Right ventricle myocardium superior (tissue), 1 donor: Measurements from ENCODE around the gene CKLF. TPM values are rescaled to one million over a fixed set of nuclear protein-coding genes. Genes with fewer than 3 reads are reported as not detected.

Experiments
- ATAC-seq: fragments of 200-7000 bp; cut with Tn5 transposase; one replicate; pipeline ENCODE4 v1.9.1; 2020; ENCODE audit warnings: mild to moderate bottlenecking; ENCODE audit not compliant: poor library complexity
- DNase-seq: peaks from one replicate; pipeline ENCODE4 v3.0.0-alpha.2; 2020
- intact Hi-C: fragments of 100-400 bp; cut with DNase I; formaldehyde crosslinking; loops from one replicate; pipeline ENCODE4 v1.11.2; 2022
- total RNA-seq: library from RNA; stranded (reverse); fragmentation: NEBNext Ultra II Directional; extraction: Animal tissue kit (Norgen Biotek cat#: 25700); gene quantifications from one replicate; pipeline ENCODE4 v1.2.1, GENCODE V29; 2021
- donor health status: DM: no; HTN: yes; CAD: no; lungs with severe emphysema.

CKLF gene
- total RNA-seq, 1 donor from 2014 or later = 10.4 TPM

DNA sequence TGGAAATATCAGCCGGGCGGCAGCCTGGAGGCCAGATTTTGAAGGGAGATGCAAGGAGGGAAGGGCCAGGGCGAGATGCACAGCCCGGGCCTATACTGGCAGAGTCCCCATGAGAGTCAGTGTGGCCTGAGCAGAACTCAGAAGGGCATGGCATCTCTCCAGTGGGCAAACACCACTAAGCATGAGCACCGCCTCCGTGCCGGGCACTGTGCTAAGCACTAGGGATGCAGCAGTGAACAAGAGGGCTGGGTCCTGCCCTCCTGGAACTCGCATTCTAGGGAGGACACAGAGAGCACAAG lies 35.9 kb upstream of the CKLF start:
- intact Hi-C loops = no loop called here
- ATAC-seq = no peak
- no peak for DNase-seq

DNA sequence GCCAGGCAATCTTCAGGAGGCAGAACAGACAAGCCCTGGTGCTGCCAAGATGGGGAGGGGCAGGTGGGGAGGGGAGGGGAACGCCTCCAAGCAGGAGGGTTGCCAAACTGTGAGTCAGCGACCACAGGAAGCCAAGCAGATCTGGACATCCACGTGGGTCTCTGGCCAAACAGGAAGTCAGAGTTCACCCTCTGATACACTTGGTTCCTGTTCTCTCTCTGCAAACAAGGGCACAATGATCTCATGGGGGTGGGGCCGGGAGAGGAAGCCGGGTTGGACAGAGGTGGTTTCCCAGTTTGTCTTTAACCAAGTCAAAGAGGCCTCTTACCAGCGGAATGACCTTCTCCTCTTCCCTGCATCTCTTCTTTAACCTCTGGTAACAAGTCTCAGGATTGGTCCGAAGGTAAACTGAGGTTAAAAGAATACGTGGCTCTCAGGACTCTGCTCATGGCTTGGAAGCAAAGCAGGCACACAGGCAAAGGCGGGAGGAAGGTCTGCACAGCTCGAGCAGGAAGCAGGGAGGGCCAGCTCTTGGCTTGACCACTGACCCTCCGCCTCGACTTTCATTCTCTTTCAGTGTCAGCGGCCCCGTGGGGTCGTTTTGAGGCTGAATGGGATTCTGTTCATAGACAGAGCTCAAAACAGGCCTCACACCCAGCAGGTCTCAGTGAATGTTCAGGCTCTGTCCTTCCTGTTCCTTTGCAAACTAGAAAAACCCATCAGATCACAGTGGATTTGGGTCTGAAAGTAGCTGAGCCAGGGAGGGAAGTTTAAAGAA lies 35.4 kb upstream of the CKLF start:
- DNase-seq (peak; percentile 97), ATAC-seq (peak; percentile 94)
- intact Hi-C loops = no loop called here

DNA sequence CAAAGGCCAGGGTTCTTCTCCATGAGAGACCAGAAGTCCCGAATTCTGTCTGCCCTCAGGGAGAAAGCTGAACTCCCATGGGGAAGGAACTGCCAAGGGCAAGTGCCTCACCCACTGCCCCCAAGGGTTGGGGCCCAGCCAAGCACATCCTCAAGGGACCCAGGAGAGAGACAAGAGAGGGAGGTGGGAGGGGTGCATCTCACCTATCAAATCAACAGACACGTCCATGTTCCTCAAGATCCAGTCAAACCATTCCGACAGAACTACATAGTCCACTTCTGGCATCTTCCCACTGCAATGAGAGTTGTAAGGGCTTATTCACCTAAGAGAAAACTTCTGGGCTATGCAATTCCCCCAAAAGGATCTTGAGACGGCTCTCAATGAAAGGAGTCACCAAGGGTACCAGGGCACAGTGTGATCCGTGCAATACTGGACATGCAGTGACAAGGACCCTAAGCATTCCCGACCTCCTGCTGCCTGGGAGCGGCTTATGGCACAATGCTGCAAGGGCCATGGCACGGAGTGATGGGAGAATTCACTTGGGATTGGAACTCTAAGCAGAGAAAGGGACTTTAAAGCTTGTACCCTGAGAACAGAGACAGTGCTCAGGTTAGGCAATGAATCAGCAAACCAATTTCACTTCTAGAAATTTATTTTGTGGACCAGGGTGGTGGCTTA lies 34.7 kb upstream of the CKLF start:
- intact Hi-C loops = no loop called here
- DNase-seq = peak; percentile 65
- ATAC-seq = no peak

DNA sequence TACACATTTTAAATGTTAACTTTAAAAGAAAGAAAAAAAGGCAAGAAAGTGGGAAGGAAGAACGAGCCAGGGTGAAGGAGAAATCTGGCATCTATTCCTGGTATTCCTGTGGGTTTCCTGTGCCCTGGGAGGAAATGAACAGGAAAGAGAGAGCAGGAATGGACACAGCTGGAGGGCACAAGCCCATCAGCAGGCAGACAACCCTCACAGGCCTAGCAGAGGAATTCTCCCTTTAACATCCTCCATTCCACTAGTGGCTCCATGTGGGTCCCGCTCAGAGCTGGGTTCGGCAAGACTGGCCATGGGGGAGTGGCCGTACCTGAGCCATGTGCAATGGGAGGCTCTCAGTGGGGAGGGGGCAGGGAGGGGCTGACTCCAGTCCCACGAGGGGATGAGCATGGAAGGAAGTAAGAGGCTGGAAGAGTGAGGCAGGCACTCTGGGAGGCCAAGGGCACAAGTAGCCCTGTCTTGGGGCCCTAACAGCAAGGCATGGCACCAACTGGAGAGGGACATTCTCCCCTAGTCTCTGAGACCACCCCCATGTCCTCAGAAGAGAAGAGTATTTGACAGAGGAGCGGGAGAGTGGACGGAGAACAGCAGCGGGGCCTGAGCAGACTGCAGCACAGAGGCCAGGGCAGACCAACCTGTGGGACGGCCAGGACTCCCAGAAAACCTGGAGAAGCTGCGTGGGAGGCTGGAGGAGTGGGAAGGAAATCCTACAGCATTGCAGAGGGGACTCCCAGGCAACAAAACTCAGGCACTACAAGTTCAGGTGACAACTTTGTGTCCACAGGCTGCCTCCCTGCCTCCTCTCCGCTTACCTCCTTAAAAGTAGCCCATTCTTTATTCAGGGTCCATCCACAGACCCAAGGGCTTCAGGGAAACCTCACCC lies 32.6 kb upstream of the CKLF start:
- ATAC-seq (no peak), DNase-seq (peak; percentile 26)
- intact Hi-C loops = no loop called here

DNA sequence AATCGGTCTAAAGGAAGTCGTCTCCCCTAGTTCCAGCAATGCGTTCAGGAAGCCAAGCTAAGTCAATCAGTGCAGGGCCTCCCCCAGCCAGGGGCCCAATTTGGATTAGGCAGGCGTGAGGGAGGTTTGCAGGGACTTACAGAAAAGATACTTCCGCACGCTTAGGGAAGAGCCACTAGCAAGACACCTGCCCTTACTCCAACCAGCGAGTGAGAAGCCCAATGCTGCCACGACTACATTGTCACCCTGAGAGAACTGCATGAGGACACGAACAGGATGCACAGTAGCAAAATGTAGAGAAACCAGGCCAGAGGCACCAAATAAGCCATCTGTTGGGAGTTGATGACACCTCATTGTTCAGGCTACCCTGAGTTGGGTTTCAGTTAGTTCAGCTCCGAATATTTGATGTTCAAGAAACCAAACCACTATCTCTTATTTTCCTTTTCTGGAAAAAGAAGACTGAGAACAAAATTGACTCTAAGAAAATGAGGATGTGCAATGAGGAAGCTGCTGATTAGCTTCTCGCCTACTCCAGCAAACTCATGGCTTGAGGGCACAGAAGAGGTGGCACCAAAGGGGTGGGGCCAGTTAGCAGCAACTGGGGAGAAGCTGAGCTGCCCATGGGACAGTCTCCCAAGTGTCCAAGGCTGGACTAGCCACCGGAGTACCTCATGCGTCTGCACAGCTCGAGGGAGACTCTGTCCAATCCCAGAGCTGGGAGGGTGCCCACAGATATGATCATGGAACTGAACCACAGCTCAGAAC lies 31.8 kb upstream of the CKLF start:
- peak; percentile 76 for DNase-seq
- intact Hi-C loops = no loop called here
- ATAC-seq = no peak

DNA sequence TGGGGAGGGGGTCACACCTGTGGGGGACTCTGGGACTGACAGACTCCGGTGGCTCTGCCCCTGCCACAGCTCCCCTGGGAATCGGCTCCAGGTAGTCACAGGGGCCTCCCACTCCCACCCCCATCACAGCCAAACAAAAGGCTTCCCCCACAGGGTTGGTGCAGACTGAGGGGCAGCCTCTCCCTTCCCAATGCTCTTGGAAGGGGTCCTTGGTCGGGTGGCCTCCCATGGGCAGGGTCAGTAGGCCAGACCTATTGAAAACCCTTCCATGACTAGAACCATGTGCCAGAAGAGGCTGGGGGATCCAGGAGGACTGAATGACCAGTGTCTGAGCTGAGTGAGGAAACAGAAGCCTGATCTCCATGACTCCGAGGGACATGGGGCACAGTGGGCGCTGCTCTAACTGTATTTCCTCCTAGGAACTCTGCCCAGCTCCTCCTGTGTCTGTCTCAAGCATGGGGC lies 31.1 kb upstream of the CKLF start:
- ATAC-seq (no peak), DNase-seq (peak; percentile 42)
- intact Hi-C loops = no loop called here

DNA sequence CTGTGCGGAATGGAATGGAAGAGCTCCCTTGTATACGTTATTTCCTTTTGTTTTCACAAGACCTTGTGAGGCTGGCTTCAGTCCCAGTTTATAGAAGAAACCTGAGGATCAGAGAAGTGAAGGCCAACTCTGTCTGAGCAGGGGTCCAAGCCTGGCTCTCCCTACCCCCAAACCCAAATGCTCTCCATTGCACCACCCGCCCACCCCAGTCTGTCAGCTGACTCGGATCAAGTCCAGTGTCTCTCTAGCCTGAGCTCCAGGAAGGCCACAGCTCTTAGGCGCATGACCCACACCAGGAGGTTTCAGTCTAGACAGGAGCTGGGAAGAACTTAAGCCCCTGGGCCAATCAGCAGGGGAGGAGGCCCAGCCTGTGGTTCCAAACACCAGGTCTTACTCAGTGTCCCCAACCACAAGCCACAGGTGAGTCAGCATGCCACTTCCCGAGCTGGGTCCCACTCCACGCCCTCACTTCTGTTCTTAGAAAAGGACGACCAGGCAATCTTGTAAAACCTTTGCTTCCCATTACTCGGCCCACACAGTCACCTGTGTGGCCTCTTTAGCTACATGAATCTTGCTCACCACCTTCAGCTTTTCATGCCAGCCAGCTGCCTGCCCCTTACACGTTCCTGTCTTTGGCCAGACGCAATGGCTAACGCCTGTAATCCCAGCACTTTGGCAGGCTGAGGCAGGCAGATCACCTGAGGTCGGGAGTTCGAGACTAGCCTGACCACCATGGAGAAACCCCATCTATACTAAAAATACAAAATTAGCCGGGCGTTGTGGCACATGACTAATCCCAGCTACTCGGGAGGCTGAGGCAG lies 30.2 kb upstream of the CKLF start:
- no peak for ATAC-seq
- intact Hi-C loops = no loop called here
- DNase-seq = peak; percentile 69

DNA sequence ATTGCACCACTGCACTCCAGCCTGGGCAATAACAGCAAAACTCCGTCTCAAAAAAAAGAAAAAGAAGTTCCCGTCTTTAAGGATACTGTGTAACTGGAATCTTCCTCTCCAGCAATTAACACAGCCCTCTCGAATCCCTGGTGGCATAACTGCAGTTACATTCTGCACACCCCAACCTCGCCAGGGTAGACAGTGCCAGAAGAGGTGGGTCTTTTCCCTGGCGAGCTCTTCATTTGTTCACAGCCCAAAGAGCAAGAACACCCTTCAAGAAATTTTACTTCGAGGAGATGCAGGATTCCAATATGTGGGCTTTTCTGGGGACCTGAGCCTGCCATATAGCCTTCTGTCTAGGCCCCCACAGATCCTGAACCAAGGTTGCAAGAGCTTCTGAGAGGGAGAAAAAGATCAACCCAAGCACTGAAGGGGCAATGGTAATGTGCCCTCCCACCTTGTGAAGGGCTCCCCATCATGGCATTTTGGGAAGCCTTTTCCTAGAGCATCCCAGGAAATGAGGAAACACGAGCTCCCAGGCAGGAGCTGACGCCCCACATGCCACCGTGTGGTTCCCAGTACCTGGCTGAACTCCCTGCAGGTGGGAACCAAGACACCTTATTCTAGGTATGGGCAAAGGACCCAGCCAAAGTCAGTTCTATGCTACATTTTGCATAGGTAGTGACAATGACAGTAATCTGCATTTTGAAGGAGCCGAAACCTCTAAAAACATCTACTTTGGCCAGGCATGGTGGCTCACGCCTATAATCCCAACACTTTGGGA lies 29.4 kb upstream of the CKLF start:
- intact Hi-C loops = no loop called here
- DNase-seq (no peak), ATAC-seq (no peak)

DNA sequence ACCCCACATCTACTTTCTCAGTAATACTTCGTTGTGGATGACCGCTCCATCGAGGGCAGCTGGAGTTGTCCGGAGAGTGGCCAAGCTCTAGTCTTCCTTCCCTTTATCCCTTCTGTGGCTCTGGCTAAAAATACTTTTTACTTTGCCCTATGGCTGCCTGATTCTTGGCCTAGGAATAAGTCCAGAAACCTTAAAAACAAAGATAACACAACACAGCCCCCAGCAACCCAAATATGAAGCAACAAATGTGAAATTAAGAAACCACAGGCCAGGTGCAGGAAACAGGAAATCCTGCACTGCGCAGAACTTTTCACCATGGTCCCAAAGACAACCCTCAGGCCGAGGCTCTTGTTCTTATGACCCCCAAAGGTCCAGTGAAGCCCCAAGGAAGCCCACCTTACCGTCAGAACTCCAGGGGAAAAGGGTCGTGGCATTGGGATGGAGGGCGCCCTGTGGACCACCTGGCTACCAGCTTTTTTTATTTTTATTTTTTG lies 28.5 kb upstream of the CKLF start:
- ATAC-seq = peak; percentile 9

DNA sequence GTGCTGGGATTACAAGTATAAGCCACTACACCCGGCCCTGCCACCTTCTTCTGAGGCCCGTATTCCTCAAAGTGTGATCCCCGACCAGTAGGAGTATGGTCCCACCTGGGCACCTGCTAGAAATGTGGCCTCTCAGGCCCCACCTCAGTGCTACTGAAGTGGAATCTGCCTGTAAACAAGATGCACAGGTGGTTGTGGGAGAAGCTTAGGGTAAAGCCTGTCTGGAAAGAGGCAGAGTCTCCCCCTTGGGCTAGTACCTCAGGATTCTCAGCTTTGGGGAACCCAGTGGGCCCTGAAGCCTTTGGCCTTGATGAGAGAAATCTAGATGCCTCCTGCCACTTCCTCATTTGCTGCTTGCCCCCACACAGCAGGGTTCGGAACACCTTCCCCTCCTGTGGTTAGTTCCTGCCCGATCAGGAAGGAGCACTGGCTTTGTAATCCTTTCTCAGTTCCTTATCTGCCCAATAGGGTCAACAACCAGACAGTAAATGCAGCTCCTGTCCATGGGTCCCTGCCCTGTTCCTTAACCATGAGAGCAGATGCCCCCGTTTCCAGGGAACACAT lies 27.7 kb upstream of the CKLF start:
- intact Hi-C loops = no loop called here
- DNase-seq (no peak), ATAC-seq (peak; percentile 44)

More for the DNA sequence above, 28.5 kb upstream of the CKLF start:
- DNase-seq = no peak
- intact Hi-C loops = no loop called here

DNA sequence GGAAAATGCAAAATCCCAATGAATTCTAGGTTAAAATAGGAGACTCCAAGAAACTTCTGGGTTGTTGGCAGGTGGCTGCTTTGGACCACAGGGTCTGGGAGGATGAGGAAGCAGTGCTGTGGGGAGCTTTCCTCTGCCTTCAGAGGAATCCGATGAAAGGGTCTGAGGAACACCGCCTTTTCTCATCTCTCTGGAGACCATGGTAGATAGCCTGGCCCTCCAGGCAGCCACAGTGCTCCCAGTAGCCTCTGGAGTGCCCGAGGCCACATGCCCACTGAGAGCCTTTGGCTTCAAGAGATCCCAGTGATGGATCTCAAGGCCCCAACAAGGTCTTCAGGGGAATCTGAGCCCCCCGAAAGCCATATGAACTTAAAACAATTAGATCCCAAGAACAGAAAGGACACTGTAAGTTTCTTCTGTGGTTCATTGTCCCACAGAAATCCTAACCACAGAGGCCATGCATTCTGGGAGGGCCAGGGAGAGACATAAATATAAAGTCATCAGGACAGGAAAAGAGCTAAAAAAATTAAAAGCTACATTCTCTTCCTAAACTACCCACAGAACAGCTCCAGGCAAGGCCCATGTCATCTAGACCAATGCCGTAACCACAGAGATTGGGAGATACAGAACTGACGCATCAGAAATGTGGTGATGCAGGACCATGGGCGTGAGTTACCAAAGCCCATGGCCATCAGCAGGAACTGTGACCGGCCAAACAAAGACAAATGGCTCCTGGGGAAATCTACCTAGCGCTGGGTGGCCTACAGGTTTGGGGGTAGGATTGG lies 26.8 kb upstream of the CKLF start:
- intact Hi-C loops = no loop called here
- ATAC-seq = no peak

DNA sequence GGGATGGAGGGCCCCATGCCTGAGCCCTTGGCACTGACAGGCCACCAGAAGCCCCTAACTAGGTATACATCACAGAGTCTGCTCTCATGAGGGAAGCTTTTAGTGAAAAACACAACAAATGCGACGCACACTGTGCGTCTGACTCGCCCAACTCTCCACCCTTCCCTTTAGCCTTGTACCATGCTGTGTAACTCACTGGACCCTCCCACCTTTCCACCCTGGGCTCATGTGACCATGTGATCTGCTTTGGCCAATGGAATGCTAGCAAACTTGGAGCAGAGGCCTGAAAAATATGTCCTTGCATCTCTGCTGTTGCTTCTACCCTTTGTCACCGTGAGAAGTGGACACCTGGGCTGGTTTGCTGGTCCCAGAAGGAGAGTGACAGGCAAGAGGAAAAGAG lies 24.1 kb upstream of the CKLF start:
- DNase-seq = no peak
- no peak for ATAC-seq
- intact Hi-C loops = no loop called here

More for the DNA sequence above, 26.8 kb upstream of the CKLF start:
- no peak for DNase-seq

DNA sequence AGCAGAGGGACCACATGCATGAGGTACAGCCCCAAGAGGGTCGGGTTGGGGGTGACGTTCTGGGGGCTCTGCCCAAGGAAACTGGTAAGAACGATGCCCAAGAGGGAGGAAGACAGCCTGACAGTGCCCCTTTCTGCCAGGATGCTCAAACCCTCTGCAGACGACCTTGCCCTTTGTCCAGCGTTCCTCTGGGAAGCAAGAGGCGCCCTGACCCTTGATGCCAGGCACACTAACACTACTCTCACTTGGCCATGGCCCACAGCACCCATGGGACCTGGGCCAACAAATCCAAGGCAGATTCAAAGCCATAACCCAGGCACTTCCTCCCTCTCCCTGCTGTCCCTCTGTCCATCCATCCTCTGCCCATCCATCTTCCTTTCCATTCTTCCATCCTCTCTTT lies 22.9 kb upstream of the CKLF start:
- intact Hi-C loops = no loop called here
- no peak for ATAC-seq
- no peak for DNase-seq

DNA sequence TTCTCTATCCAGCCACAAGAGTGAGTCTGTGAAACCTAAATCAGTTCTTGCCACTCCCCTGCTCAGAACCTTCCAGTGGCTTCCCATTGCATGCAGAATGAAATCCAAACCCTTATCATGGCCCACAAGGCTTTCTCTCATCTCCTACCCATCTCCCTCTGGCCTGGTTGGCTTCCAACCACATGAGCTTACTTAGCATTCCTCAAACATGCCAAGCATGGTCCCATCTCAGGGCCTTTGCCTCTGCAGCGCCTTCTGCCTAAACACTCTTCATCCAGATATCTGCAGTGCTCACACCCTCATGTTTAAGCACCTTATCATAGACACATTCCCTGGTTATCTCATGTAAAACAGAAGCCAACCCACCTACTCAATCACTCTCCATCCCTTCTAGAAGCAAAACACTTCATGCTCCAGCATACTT lies 18.0 kb upstream of the CKLF start:
- intact Hi-C loops = no loop called here
- peak; percentile 28 for ATAC-seq
- no peak for DNase-seq

DNA sequence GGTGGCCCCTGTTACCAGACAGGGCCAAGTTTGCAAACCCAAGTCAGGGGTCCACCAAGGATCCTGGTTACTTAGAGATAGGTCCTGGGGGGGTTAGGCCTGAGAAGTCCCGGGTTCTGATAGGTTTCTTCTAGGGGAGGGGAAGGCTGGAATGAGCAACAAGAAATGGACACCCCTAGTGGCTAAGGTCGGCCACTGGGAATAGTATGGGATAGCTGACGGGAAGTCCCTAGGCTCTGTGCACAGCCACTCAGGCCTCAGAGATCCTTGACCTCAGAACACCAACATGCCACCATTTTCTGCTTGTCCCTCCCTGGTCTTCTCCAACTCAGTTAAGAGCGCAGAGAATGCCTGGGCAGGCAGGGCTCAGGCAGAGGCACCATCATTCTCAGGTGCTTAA lies 15.9 kb upstream of the CKLF start:
- ATAC-seq (no peak), DNase-seq (no peak)
- intact Hi-C loops = no loop called here

DNA sequence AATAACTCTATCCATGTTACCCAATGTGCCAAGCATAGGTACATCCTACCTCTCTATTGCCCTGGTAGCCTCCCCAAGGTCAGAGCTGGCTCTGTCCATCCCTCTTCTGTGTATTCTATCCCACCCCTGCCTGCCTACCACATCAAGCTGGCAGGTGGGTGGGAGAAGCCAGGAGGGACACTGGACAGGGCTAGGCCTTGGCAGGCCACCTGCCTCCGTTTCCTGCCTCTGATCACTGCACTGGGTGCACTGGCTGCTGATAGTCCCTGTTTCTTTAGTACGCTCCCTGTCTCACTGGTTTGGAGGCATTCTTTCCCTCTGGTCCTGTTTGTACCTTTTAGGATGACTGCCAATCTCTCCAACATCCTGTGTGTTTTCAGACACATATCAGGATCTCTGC lies 15.1 kb upstream of the CKLF start:
- no peak for DNase-seq
- no peak for ATAC-seq
- intact Hi-C loops = no loop called here
